NCI-H748 (cell line): ENCODE results near the gene CCNL2.

Experiments used
- DNase-seq: peaks from one replicate; lab custom pipeline; 2025; ENCODE audit not compliant: unreplicated experiment; lab: John Stamatoyannopoulos, UW

The CCNL2 gene

GRCh38 chr1:1357871-1358432 is 41.2 kb downstream of the CCNL2 start:
- DNase-seq = no peak

DNA sequence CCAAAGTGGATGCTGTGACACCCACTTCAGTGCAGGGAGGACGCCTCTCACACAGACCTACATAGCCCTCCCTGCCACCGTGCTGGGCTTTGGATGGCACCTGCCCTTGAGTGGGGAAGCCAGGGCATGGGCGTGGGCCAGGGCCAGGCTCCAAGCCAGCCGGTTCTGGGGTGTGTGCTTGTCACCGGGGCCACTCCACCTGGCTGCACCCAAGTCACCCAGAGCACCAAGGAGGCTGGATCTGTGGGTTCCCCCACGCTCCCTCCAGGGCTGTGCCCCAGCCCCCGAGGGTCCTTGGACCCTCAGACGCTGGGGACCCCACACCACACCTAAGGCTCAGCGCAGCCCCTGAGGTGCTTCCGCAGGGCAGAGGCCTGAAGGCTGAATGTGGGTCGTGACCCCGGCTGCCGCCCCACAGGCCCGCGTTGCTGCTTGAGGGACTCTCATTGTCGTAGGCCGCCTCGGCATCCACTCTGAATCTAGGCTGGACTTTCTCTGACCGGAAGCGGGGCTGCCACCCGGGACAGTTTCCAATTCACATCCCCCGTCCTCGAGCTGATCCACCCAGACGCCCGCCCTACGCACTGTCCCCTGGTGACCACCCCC is 42.2 kb downstream of the CCNL2 start:
- DNase-seq = no peak

DNA sequence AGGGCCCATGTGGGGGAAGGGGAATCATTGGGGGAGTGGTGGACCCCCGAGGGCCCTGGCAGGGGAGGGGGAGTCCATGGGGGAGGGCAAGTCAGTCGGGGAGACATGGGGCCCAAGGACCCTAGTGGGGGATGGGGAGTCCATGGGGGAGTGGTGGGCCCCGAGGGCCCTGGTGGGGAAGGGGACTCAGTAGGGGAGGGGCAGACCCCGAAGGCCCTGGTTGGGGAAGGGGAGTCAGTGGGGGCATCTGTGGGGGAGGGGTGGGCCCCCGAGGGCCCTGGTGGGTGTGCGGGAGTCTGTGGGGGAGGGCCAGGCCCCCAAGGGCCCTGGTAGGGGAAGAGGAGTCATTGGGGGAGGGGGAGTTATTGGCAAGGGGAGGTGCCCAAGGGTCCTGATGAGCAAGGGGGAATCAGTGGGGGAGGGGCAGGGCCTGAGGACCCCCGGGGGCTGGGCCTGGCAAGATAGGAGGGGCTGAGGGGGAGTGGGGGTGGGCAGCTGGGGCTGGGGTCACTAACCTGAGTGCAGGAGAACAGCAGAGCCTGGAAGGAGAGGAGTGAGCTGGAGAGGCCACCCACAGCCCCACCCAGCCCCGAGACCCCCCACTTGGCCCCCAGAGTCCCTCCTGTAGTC is 42.9 kb downstream of the CCNL2 start:
- DNase-seq = no peak

- peak; percentile 56 for DNase-seq
These were observed 43.7 kb downstream of the CCNL2 start for GRCh38 chr1:1355416-1355815.

DNA sequence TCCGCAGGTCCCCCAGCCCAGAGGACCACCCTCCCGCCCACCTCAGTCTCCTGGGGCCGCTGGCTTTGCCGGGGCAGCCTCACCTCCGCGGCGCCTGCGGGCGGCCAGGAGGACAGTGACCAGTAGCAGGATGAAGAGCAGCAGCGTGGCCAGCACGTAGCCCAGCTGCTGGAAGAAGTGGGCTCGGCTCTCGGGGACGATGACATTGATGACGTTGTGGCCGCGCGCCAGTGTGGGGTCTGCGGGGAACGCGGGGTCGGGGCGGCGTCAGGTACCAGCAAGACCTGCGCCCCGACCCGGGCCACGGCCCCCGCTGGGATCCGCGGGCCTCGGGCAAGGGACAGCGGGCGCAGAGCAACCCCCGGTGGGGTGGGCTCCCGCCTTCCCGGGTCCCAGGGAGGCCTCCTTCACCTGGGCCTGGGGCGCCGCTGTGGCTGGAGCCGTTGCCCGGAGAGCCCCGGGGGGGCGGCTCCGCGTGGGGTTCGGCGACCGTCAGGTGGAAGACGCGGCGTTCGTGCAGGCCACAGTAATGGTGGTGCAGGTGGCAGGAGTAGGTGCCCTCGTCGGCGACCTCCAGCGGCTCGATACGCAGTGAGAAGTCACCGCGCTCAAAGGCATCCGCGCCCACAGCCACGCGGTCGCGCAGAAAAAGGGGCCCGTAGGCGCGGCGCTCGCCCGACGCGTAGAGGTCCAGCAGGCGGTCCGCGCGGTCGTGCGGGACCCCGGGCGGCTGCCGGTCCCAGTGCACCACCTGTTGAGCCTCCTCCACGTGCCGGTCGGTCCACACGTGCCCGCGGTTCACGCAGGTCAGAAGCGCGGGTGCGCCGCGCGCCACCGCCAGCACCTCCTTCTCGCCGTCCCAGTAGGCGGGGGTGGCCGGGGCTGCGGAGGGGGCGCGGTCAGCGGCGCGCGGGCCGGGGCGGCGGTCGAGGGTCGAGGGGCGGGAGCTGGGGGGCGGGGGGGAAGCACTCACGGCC is 44.6 kb downstream of the CCNL2 start:
- peak; percentile 12 for DNase-seq

DNA sequence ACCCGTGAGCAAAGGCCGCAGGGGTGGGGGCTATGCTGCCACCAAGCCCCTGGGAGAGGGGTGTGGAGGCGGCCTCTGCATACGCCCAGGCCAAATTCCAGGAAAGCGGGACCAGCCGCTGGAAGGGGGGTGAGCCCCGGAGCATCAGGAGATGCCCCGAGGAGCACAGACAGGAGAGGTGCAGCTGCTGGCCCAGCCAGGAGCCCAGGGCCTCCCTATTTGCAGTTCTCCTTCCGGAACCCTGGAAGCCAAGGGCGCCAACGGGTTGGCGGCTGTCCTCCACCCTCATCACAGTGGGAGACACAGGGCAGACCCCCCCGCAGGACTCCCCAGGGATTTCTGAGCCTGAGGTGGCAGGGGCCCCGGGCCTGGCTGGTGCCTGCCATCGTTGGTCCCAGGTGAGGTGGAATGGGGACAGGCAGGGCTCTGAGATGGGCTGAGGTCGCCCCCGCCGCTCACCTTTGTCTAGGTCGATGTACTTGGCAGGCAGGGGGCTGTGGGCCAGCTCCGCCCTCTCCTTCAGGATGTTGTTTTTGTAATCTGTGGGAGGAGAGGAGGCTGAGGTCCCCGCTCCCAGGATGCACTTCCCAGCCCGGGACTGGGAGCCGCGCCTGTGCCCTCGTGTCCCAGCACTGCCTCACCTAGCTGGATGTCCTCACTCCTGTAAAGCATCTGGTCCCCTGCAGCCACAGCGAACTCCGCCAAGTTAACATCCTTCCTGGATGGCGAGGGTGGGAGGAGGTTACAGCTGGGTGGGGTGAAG is 45.6 kb downstream of the CCNL2 start:
- DNase-seq = no peak

DNA sequence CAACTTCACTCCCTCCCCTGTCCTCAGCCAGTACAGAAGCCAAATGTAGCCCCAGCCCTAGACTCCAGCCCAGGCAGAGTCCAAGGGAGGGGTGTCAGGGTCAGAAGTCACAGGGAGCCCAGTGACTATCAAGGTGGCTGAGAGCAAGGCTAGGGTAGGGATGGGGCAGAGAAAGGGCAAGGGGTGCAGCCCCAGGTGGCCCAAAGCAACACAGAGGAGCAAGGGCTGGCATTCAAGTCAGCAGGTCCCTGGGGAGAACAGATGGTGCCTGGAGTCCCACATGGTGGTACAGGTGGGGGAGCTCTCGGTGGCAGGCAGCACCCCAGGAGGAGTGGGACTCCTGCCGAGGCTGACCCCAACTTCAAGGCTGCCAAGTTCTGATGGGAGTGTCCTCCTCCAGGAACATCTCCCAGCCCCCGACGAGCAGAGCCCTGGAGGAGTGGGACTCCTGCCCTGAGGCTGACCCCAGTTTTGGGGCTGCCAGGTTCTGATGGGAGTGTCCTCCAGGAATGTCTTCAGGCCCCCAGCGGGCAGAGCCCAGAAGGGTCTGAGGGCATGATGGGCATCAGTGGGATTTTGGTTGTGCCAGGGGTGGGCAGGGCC is 46.2 kb downstream of the CCNL2 start:
- no peak for DNase-seq

GRCh38 chr1:1351511-1352427 is 47.4 kb downstream of the CCNL2 start:
- peak; percentile 20 for DNase-seq

DNA sequence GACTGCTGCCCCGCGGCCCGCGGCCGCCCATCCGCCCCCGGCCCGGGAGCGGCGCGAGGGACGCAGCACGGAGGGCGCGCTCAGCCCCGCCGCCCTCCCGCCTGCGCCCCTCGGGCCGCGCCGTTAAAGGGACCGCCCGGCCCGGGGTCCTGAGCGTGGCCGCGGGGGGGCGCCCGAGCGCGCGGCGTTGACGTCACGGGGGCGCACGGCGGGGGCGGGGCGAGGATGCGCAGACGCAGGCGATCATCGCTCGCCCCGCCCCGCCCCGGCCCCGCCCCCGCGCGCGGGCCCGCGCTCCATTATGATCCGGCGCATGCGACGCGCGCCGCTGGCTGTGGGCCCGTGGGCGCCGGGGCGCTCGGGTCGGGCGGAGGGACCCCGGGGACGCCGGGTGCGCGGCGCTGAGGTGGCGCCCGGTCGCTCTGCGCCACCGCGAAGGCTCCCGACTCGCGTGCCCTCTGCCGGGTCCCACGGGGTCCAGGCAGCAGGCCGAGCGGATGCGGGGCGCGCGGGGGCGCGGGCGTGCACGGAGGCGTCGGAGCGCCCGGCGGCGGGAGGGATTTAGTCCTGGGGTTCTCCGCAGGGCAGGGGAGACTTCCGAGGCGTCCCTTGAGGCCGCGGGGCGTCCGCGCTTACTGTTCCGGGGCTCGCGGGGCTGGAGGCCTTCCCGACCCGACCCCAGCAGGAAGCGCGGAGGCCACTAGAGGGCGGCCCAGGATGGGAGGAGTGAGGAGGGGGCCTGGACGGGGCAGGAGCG is 49.7 kb downstream of the CCNL2 start, which contains the start of gene DVL1:
Gene DVL1, minus strand, starts transcription at position 163 of the 757 bp plus-strand sequence. CDS start 353 bp downstream, outside the sequence.
- DNase-seq = peak; percentile 65

- DNase-seq = peak; percentile 31
These were observed 50.5 kb downstream of the CCNL2 start for GRCh38 chr1:1348420-1349255.

DNA sequence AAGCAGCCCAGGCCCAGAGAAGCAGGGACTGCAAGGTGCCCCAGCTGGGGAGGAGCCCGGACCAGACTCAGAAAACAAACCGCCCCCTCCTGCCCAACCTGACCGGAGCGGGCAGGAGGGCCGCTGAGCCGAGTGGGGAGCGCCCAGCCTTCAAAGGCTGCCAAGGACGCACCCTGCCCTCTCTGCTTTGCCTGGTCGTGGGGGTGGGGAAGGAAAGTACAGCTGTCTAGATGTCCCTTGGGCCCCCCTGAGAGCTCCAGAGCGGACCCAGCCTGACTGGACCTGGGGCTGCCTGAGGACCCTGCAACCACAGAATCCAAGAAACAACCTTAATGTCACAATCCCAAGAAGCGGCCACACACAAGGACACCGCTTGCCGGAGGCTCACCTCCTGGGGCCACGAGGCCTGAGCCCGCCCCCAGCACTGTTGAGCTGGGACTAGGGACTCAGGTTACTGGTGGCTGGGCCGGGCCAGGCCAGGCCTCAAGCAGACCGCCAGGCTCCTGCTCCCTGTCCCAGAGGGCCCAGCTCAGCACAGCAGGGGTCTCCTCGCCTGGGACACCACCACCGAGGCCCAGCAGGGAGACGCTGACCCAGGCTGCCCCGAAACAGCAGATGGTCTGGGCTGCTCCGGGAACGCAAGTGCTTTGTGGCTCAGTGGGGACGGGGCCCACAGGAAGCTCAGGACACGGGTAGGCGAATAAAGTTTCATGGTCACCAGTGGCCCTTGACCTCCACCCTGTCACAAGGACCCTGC is 51.3 kb downstream of the CCNL2 start:
- DNase-seq = no peak

DNA sequence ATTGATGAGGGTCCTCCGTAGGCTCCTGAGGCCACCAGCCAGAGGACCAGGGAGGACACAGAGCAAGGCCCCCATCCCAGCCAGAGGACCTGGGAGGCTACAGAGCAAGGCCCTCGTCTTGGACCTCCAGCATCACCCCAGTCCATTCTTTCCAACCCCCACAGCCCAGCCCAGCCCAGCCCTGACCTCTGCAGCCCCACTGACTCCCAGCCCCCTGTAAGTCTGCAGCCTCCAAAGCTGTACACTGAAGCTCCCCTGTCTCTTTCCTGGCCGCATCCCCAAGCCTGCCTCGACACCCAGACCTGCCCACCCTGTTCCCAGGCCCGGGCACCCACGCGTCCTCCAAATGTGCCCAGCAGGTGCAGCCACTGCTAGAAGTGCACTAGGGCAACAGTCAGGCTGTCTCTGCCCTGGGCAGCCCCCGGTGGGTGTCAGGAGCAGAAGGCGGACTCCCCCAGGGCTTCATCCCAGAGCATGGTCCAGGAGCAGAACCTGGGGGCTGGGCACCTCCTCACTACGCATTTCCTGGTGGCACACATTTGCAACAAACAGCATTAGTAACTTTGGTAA is 52.0 kb downstream of the CCNL2 start:
- DNase-seq = no peak

- DNase-seq = no peak
These were observed 52.6 kb downstream of the CCNL2 start for GRCh38 chr1:1346501-1346890.

- no peak for DNase-seq
These were observed 53.2 kb downstream of the CCNL2 start for GRCh38 chr1:1345860-1346500.

- no peak for DNase-seq
These were observed 53.8 kb downstream of the CCNL2 start for GRCh38 chr1:1345384-1345783.
